NCI-H187 (cell line): ENCODE data around the gene USP24.
"Not testable (repeated sequence)": the region's sequence is repeated elsewhere in the genome, so short reads cannot be mapped to it uniquely, and the experiment has no call there.

Source experiments
- DNase-seq, 2 experiments: peaks; one replicate each; lab custom pipeline; 2025; lab: John Stamatoyannopoulos, UW

Gene USP24

DNA sequence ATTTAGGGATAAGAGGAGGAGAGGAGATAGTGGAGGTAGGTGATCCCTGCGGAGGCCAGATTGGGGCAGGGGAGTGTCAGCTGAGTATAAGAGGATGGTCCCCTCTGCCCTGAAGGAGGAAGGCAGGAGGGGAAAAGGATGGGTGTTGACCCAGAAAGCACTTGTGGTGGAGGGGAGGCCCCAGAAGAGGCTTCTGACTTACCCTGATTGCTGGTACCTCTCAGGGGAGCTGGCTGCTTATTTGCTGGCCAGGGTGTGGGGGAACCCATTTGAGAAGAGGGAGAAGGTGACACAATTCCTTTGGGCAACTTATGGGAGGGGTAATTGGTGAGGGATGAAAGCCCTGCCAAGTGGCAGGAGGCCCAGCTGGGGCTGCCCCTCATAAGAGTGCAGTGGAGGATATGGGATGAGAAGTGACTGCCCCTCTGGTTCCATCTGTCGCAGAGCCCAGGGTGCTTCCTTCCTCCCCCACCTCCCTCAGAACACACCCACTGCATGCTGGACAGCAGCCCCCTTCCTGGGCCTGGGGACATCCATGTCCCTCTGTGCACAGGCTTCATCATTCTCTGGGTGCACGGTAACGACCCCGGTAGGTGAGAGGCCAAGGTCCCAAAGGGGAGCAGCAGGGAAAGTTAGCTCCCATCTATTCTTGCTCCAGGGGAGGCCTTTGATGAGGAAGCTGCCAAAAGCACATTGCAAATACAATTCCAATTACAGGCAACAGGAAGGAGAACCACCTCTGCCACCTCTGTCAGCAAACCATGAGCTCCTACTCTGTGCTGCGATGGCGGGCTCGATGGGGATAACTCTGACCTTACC, 177.2 kb downstream of the USP24 start:
- DNase-seq, result no peak

DNA sequence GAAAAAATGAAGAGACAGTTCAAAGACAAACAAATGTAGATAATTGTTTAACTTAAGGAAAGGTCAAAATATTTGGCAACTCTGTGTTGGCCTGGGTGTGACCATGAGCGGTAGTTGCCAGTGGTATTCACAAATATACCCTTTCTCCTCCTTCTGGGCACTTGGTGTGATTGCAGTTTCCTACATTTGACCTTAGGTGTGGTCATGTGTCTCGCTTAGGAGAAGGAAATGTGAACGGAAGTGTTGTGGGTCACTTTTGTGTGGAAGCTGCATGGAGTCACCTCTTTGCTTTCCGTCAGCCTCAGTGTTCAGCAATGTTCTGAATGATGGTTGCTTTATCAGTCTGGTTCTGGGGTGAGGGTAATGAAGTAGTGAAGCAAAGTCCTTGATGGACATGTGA, 179.3 kb downstream of the USP24 start:
- no peak for DNase-seq

DNA sequence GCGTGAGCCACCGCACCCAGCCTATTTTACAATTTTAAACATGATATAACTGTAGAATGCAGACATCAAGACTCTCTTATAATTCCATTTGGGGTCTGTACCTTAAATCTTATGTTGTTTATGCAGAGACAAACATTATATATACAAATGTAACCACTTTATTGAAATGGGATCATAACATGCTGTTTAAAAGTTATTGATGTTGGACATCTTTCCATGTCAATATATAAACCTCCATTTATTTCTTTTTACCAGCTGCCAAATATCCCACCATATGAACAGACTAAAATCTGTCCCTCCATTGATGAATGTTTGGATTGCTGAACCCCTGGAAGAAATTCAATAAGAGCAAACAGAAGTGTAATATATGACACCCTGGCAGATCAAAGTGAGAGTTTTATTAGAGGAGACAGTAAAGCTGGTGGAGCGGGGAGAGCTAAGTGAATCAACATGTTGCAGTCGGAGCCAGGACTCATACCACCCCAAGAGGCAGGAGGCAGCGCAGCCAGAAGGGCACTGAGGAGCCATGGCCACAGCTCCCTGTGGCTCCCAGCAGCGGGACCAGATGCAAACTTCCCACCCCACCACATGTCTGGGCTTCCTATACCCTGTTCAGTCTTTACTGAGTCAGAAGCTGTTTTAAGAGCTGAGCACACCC, 180.6 kb downstream of the USP24 start:
- DNase-seq, result no peak

DNA sequence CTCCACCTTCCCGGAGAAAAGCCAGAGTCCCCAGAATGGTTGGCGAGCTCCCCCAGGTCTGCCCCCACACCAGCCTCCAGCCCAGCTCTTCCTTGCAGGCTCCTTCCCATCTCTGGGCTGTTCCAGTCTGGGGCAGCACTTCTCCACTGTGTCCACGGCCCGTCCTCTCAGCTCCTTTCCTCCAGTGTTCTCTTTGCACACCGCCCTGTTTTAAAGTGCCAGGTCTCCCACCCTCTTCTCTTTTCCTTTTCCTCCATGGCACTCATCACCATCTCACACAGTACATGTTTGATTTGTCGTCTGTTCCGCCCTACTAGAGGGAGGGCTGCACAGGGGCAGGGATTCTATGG, 181.9 kb downstream of the USP24 start:
- DNase-seq, result no peak

DNA sequence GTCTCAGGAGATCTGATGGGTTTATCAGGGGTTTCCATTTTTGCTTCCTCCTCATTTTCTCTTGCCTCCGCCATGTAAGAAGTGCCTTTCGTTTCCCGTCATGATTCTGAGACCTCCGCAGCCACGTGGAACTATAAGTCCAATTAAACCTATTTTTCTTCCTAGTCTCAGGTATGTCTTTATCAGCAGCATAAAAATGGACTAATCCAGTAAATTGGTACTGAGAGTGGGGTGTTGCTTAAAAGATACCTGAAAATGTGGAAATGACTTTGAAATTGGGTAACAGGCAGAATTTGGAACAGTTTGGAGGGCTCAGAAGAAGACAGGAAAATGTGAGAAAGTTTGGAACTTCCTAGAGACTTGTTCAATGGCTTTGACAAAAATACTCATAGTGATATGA, 184.1 kb downstream of the USP24 start:
- not testable (repeated sequence) for DNase-seq

DNA sequence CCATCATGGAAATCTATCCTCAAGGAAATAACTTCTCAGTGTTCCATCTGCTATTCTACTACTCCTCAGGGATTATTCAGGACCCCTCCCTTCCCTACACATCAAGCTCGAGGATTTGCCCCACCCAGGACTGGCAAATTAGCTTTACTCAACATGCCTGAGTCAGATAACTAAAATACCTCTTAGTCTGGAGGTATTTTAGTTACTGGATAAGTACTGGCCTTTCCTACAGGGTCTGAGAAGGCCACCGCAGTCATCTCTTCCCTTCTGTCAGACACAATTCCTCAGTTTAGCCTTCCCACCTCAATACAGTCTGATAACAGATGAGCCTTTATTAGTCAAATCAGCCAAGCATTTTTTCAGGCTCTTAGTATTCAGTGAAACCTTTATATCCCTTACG, 188.5 kb downstream of the USP24 start:
- not testable (repeated sequence) for DNase-seq

DNA sequence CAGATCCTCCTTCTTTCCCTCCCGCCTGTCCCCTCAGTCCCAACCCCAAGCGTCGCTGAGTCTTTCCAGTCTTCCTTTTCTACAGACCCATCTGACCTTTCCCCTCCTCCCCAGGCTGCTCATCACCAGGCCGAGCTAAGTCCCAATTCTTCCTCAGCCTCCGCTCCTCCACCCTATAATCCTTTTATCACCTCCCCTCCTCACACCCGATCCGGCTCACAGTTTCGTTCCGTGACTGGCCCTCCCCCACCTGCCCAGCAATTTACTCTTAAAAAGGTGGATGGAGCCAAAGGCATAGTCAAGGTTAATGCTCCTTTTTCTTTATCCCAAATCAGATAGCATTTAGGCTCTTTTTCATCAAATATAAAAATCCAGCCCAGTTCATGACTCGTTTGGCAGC, 191.0 kb downstream of the USP24 start:
- DNase-seq, result not testable (repeated sequence)

DNA sequence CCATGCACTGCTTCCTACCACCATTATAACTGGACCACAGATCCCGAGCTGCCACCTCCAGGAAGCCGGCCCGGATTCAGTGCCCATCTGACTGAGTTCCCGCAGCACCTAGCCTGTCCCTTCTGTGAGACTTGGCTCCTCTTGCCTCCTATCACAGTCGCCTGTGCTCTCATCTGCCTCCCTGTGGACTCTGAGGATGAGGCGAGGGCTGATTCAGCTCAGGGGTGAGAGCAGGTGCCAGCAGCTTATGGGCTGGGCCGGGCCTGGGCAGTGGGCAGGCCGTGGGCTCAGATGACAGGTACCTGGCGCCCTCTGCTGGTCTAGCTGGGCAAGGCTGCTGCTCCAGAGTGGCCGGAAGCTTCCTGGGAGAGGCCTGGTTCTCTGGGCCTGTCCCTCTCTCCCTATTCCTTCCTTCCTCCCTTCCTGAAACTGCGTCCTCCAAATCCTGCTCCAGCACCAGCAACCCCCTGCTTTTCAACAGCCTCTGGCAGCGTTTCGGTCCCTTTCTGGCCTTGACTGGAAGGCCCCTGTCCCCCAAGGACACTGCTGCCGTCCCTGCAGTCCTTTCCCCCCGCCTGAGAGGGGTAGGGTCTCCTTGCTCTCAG, 193.1 kb downstream of the USP24 start:
- DNase-seq, result peak; percentile 46 to 91

DNA sequence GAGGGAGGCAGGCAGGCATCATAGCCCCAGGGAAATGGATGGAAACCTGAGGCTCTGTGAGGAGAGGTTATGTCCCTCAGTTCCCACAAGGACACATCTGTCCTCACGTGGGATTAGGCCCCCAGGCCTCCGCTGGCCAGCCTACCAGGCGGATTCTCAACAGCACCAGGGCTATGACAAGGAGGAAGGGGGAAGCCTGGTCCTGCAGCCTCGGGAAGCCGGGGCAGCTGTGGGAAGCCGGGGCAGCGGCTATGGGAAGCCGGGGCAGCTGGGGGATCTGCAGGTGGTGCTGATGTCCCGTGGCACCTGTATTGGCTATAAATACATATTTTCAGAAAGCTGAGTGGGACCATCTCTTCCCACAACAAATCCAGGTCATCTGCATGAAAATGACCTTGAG, 196.8 kb downstream of the USP24 start:
- DNase-seq, result no peak
